Kidney (tissue), 14 donors: Measurements from ENCODE around the gene SPIB. TPM values are rescaled to one million over a fixed set of nuclear protein-coding genes. Genes with fewer than 3 reads are reported as not detected.

Experiments
- DNase-seq, 5 donors: peaks; one replicate each; pipeline ENCODE4 v3.0.0-alpha.2; 2013 to 2020
- FAIRE-seq: peaks from 2 replicates; lab custom pipeline; 2012; peaks lifted over from hg19 to GRCh38; lab: Jason Lieb, UNC
- H3K27ac ChIP-seq, 2 donors: one replicate each; pipeline ENCODE4 v1.7.0; 2013; ENCODE audit warnings: low read depth in 2 of 2, low read length in 2 of 2, inconsistent platforms in 1 of 2
- H3K27me3 ChIP-seq: one replicate; pipeline ENCODE4 v1.7.1; 2013; ENCODE audit warnings: low read length, inconsistent platforms; ENCODE audit not compliant: control insufficient read depth, insufficient read depth
- H3K36me3 ChIP-seq, 3 donors: one replicate each; pipeline versions ENCODE4 v1.7.0 to v1.7.1; 2013; ENCODE audit warnings: low read length in 3 of 3, control low read depth in 1 of 3, inconsistent platforms in 1 of 3; ENCODE audit not compliant: insufficient read depth in 3 of 3, control insufficient read depth in 2 of 3
- H3K4me1 ChIP-seq, 3 donors: one replicate each; pipeline versions ENCODE4 v1.7.0 to v1.7.1; 2013; ENCODE audit warnings: low read length in 3 of 3, inconsistent platforms in 1 of 3, low read depth in 1 of 3; ENCODE audit not compliant: control insufficient read depth in 2 of 3, insufficient read depth in 2 of 3
- H3K4me3 ChIP-seq, 3 donors: one replicate each; pipeline versions ENCODE4 v1.7.0 to v1.8.1; 2013; ENCODE audit warnings: low read length in 3 of 3, control low read depth in 1 of 3, inconsistent platforms in 1 of 3
- H3K9ac ChIP-seq, 3 donors: one replicate each; pipeline versions ENCODE4 v1.7.0 to v1.7.1; 2013; ENCODE audit warnings: low read length in 3 of 3, control low read depth in 1 of 3, inconsistent platforms in 1 of 3
- H3K9me3 ChIP-seq, 3 donors: one replicate each; pipeline versions ENCODE4 v1.7.0 to v1.7.1; 2013; ENCODE audit warnings: low read length in 3 of 3, control low read depth in 1 of 3, inconsistent platforms in 1 of 3; ENCODE audit not compliant: control insufficient read depth in 2 of 3, insufficient read depth in 1 of 3
- CTCF ChIP-seq: IDR thresholded peaks from 3 replicates; pipeline ENCODE4 v1.5.1; 2012; ENCODE audit warnings: mild to moderate bottlenecking, moderate library complexity, borderline replicate concordance; ENCODE audit not compliant: insufficient read depth; ENCODE audit errors: extremely low read depth
- intact Hi-C: fragments of 100-400 bp; cut with DNase I; formaldehyde crosslinking; loops from one replicate; pipeline ENCODE4 v1.11.1; 2022
- polyA plus RNA-seq: library from polyadenylated mRNA; stranded (reverse); fragments of 350-450 nt; fragmentation: Illumina TruSeq; extraction: RNeasy Lipid Tissue Mini Kit (QIAGEN cat#74804); gene quantifications from one replicate; pipeline ENCODE4 v1.2.3, GENCODE V29; 2014; ENCODE audit warnings: low read depth, low replicate concordance; ENCODE audit not compliant: insufficient read depth
- total RNA-seq: library from RNA; stranded (reverse); fragmentation: NEBNext Ultra II Directional; extraction: Animal tissue kit (Norgen Biotek cat#: 25700); gene quantifications from one replicate; pipeline ENCODE4 v1.2.1, GENCODE V29; 2021
- donor health status: control.
- donor health status: control.
- donor health status: control.
- donor health status: control.
- donor health status: control.
- donor health status: DM: yes; HTN: yes; CAD: no.
- donor health status: Normal renal cell carcinoma (clear cell type).

Gene SPIB
- total and polyA plus RNA-seq, 2 donors from 2014 or later, result 1.1 TPM; not detected in 1

DNA sequence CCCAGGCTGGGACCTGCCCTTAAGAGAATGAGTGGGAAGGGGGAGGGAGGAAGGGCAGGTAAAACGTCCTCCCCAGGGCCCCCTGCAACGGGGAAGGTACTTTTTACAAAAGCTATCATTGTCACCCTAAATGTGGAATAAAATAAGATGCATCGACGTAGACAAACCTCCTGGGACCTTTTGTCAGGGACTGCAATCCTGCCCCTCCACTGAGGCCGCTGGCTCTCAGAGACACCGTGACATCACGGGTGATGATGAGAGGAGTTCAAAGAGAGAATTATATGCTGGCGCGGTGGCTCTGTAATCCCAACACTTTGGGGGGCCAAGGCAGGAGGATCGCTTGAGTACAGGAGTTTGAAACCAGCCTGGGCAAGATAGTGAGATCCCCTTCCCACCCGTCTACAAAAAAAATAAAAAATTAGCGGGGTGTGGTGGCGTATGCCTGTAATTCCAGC lies 12.2 kb downstream of the SPIB start:
- Histone ChIP-seq H3K4me3 (peak overlapping the region in 1 of 3 donors; percentile 79), H3K36me3 (no peaks in the 10 kb centered on the region), H3K27ac (peak overlapping the region in 1 of 2 donors; percentile 20), H3K27me3 (no peaks in the 10 kb centered on the region), H3K9ac (peak overlapping the region in 1 of 3 donors; percentile 81), H3K9me3 (no peaks in the 10 kb centered on the region), H3K4me1 (peaks cover 0 to 7% (median 3%) of the 10 kb centered on the region in 3 donors)
- no peak for TF ChIP-seq CTCF
- FAIRE-seq (no peak), DNase-seq (no peak)
- intact Hi-C loops, result no loop called here

DNA sequence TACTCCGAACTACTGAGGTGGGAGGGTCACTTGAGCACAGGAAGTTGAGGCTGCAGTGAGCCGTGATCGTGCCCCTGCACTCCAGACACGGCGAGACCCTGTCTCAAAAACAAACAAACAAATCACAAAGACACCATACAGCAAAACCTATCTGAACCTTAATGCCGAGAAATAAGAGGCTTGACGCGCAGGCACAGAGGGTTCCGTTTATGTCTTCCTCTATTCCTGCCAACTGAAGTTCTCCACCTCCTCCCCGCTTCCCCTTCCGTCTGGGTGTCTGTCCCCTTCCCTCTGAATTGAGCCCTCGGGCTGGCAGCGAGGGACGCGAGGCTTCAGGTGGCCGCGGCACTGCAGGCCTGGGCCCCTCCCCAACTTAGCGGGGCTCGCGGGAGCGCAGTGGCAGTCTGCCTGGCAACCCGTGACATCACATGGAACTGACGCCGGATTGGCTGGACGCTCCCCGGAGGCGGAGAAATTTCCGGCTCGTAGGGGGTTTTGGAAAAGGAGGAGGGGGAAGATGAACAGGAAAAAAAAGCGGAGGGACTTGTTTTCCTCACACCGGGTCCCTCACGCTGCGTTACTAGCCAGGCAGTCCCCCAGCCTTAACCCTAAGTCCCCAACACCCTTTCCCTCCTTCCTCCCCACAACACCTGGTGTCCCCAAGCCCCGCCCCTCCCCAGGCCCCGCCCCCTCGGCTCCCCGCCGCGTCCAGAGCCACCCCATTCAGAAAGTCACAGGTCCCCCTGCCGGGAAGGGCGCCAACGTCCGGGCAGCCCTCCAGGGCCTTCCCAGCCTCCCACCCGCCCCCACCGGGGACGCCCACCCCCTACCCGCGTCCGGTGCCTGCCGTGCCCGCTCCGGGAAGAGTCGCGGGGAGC lies 12.8 kb downstream of the SPIB start:
- no peak for TF ChIP-seq CTCF
- no peaks in the 10 kb centered on the region for H3K36me3 ChIP-seq
- DNase-seq (peak; percentile 92 to 96 (median 94)), FAIRE-seq (no peak)
- H3K9ac ChIP-seq, result peak overlapping the region; percentile 30 to 81 (median 65)
- H3K9me3 ChIP-seq, result no peaks in the 10 kb centered on the region
- H3K4me1 ChIP-seq, result peaks cover 0 to 7% (median 3%) of the 10 kb centered on the region in 3 donors
- H3K27me3 ChIP-seq, result no peaks in the 10 kb centered on the region
- H3K27ac ChIP-seq, result peak overlapping the region in 1 of 2 donors; percentile 52
- H3K4me3 ChIP-seq, result peak overlapping the region; percentile 68 to 82 (median 79)
- intact Hi-C loops, result no loop called here

DNA sequence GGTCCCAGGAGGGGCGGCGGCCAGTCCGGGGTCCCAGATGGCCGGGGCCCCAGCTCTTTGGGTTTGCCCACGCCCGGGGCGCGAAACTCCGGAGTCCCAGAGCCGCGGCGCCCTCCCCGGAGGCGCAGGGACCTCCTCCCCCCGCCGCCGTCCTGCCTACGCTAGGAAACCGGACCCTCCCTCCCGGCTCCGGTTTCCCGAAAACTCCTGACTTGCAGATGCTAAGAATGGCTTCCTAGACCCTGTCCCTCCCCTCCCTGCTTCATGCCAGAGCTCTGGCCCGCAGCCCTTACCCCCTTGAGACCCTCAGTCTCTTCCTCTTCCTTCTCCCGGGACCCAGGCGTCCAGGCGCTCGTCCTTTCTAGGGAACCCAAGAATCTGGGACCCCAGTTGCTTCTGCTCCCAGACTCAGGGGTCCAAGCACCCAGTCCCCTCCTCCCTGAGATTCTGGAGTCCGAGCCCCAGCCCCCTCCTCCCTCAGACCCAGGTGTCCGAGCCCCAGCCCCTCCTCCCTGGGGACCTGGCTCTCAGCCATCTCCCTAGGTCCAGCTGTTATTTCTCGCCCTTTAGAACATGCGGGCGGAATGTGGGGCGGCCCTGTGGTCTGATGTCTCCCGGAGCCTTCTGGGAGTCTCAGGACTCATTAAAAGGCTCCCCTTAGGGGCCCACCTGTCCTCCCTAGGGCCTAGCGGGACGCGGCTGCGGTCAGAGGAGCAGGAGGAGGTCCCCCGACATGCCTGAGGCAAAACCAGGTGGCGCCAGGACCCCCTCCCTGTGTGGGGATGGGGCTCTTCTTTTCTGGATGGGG lies 13.7 kb downstream of the SPIB start, which contains the start of gene MYBPC2:
Gene MYBPC2, plus strand, starts transcription at position 672 of the 808 bp plus-strand sequence. Its CDS starts 62 bp downstream, at position 734.
- DNase-seq, result peak in 4 of 5 donors; percentile 64 to 87 (median 80)
- Histone ChIP-seq H3K4me3 (peak within 1 kb of the TSS; percentile 68 to 82 (median 79)), H3K27me3 (no peaks in the 10 kb centered on the region), H3K4me1 (peaks cover 0 to 7% (median 3%) of the 10 kb centered on the region in 3 donors), H3K9ac (peak within 1 kb of the TSS in 2 of 3 donors; percentile 59 to 81), H3K27ac (no peak within 1 kb of the TSS), H3K36me3 (no peaks in the 10 kb centered on the region), H3K9me3 (no peaks in the 10 kb centered on the region)
- FAIRE-seq, result no peak
- intact Hi-C loops, result no loop called here
- no peak for TF ChIP-seq CTCF
